Measurements from ENCODE around the gene STK25.

- TF ChIP-seq CTCF (conservative IDR thresholded peaks at IDR 0.05 in 1 of 2, IDR thresholded peaks at IDR 0.05 in 1 of 2; ENCODE audit: extremely low read depth in 1 of 2, insufficient read depth in 1 of 2, low read depth in 1 of 2, low read length in 2 of 2): no peak
- no peak for TF ChIP-seq EZH2 (IDR thresholded peaks at IDR 0.05; ENCODE audit: borderline replicate concordance, low read length)
These were observed 63.0 kb downstream of the STK25 start for GRCh38 chr2:241445426-241445825.

All from mammary epithelial cell (primary cell).